Measurements from ENCODE around the gene DUS3L. TPM values are rescaled to one million over a fixed set of nuclear protein-coding genes. Genes with fewer than 3 reads are reported as not detected.
A peak's percentile ranks its signal among the peaks of the same experiment; 100 is the strongest.

DUS3L gene
- total RNA-seq, 1 experiment from 2014 or later = 77.6 TPM

- Mint-ChIP-seq H3K36me3 (ENCODE audit: insufficient read depth, unreplicated experiment) (no peaks in the 10 kb centered on the region), H3K4me1 (ENCODE audit: insufficient read depth, unreplicated experiment) (no peaks in the 10 kb centered on the region), H3K9me3 (ENCODE audit: unreplicated experiment) (no peaks in the 10 kb centered on the region), H3K27ac (ENCODE audit: low read depth, unreplicated experiment) (no peak overlapping the region), H3K27me3 (ENCODE audit: insufficient read depth, unreplicated experiment) (peaks cover 11% of the 10 kb centered on the region), H3K4me3 (ENCODE audit: unreplicated experiment) (no peak overlapping the region)
- TF ChIP-seq, protein P1, sequence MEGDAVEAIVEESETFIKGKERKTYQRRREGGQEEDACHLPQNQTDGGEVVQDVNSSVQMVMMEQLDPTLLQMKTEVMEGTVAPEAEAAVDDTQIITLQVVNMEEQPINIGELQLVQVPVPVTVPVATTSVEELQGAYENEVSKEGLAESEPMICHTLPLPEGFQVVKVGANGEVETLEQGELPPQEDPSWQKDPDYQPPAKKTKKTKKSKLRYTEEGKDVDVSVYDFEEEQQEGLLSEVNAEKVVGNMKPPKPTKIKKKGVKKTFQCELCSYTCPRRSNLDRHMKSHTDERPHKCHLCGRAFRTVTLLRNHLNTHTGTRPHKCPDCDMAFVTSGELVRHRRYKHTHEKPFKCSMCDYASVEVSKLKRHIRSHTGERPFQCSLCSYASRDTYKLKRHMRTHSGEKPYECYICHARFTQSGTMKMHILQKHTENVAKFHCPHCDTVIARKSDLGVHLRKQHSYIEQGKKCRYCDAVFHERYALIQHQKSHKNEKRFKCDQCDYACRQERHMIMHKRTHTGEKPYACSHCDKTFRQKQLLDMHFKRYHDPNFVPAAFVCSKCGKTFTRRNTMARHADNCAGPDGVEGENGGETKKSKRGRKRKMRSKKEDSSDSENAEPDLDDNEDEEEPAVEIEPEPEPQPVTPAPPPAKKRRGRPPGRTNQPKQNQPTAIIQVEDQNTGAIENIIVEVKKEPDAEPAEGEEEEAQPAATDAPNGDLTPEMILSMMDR (IDR thresholded peaks at IDR 0.05; ENCODE audit: unreplicated experiment) = no peak
- no peak for DNase-seq (ENCODE audit: unreplicated experiment)
- CTCF ChIA-PET = interaction anchor here (0.7 kb wide), 1 partner anchor 32 kb away, joined by 3 read pairs; no protein-coding TSS in a partner anchor
- no TSS peak for BruUV-seq (replicated peaks)
- intact Hi-C loops (cut with micrococcal nuclease) = no loop called here
- POLR2A ChIA-PET = interaction anchor here (0.7 kb wide), 1 partner anchor 22 kb away, joined by 3 read pairs; the partner anchor contains the start of genes CATSPERD and LONP1
These were observed 48.9 kb downstream of the DUS3L start for GRCh38 chr19:5742051-5742450.

DNA sequence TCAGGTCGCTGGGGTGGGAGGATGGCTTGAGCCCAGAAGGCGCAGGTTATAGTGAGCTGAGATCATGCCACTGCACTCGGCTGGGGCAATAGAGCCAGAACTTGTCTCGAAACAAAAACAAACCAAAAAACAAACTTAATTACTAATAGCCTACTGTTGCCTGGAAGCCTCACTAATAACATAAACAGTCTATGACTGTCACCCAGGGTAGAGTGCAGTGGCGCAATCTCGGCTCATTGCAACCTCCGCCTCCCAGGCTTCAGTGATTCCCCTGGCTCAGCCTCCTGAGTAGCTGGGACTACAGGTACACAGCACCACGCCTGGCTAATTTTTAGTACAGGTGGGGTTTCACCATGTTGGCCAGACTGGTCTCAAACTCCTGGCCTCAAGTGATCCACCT lies 52.5 kb downstream of the DUS3L start:
- intact Hi-C loops (cut with micrococcal nuclease) = no loop called here
- Mint-ChIP-seq H3K27me3 (ENCODE audit: insufficient read depth, unreplicated experiment) (peaks cover 9% of the 10 kb centered on the region), H3K36me3 (ENCODE audit: insufficient read depth, unreplicated experiment) (no peaks in the 10 kb centered on the region), H3K4me1 (ENCODE audit: insufficient read depth, unreplicated experiment) (no peaks in the 10 kb centered on the region), H3K27ac (ENCODE audit: low read depth, unreplicated experiment) (no peak overlapping the region), H3K4me3 (ENCODE audit: unreplicated experiment) (no peak overlapping the region), H3K9me3 (ENCODE audit: unreplicated experiment) (no peaks in the 10 kb centered on the region)
- peak; percentile 53 for DNase-seq (ENCODE audit: unreplicated experiment)
- TF ChIP-seq, protein P1 (IDR thresholded peaks at IDR 0.05; ENCODE audit: unreplicated experiment) = no peak
- ChIA-PET POLR2A (no interaction called here), CTCF (no interaction called here)
- no TSS peak for BruUV-seq (replicated peaks)

Other genes starting within 250 kb of the DUS3L start
- 0.20 and 0.21 TPM in 2 replicates for gene TINCR, start 223.2 kb downstream of the DUS3L start, total RNA-seq (2022)
- gene SAFB2, start 168.4 kb downstream of the DUS3L start, total RNA-seq (2022) = 98.6 and 118 TPM in 2 replicates
- 135 and 137 TPM in 2 replicates for gene SAFB, start 168.1 kb downstream of the DUS3L start, total RNA-seq (2022)
- gene MICOS13, start 110.6 kb downstream of the DUS3L start, total RNA-seq (2022) = 51.5 and 73.0 TPM in 2 replicates
- 4.1 and 5.5 TPM in 2 replicates for gene HSD11B1L, start 110.1 kb downstream of the DUS3L start, total RNA-seq (2022)
- 1,569 and 1,807 TPM in 2 replicates for gene RPL36, start 100.9 kb downstream of the DUS3L start, total RNA-seq (2022)
- gene LONP1, start 71.0 kb downstream of the DUS3L start, total RNA-seq (2022) = 219 and 254 TPM in 2 replicates
- gene CATSPERD, start 70.5 kb downstream of the DUS3L start, total RNA-seq (2022) = not detected in 2 replicates
- gene PRR22, start 6.4 kb downstream of the DUS3L start, total RNA-seq (2022) = 6.4 and 9.4 TPM in 2 replicates
- 0.56 and 0.75 TPM in 2 replicates for gene NRTN, start 13.9 kb upstream of the DUS3L start, total RNA-seq (2022)
- not detected in 2 replicates for gene FUT6, start 48.5 kb upstream of the DUS3L start, total RNA-seq (2022)
- 0.22 and 0.51 TPM in 2 replicates for gene FUT3, start 60.3 kb upstream of the DUS3L start, total RNA-seq (2022)
- gene FUT5, start 79.4 kb upstream of the DUS3L start, total RNA-seq (2022) = not detected in 2 replicates
- 239 and 243 TPM in 2 replicates for gene NDUFA11, start 112.6 kb upstream of the DUS3L start, total RNA-seq (2022)
- gene VMAC, start 113.7 kb upstream of the DUS3L start, total RNA-seq (2022) = 6.6 and 7.0 TPM in 2 replicates
- 7.3 and 8.5 TPM in 2 replicates for gene CAPS, start 123.1 kb upstream of the DUS3L start, total RNA-seq (2022)
- 57.9 and 59.5 TPM in 2 replicates for gene RANBP3, start 187.0 kb upstream of the DUS3L start, total RNA-seq (2022)